Measurements from ENCODE around the gene CBLL1. TPM values are rescaled to one million over a fixed set of nuclear protein-coding genes. Genes with fewer than 3 reads are reported as not detected.
A peak's percentile ranks its signal among the peaks of the same experiment; 100 is the strongest.

CBLL1 gene
- total and polyA plus RNA-seq, 2 experiments from 2014 or later = 31.1 to 67.4 TPM

DNA sequence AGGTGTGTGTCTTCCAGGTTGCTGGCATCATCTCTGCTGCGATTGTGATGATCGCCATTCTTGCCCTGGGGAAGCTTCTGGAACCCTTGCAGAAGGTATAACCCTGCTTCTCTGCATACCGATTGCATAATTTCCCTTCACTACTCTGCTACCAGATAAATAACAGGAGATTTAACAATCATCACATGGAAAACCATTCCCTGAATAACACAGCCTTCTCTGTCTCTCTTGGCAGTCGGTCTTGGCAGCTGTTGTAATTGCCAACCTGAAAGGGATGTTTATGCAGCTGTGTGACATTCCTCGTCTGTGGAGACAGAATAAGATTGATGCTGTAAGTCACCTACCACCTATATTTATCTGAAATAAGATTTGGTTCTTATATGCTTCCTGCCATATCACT lies 49.6 kb upstream of the CBLL1 start (continued):
- TF ChIP-seq, protein P1, sequence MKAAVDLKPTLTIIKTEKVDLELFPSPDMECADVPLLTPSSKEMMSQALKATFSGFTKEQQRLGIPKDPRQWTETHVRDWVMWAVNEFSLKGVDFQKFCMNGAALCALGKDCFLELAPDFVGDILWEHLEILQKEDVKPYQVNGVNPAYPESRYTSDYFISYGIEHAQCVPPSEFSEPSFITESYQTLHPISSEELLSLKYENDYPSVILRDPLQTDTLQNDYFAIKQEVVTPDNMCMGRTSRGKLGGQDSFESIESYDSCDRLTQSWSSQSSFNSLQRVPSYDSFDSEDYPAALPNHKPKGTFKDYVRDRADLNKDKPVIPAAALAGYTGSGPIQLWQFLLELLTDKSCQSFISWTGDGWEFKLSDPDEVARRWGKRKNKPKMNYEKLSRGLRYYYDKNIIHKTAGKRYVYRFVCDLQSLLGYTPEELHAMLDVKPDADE (IDR thresholded peaks at IDR 0.05) = no peak
- no peak for TF ChIP-seq ZNF114 (CRISPR knock-in tag; IDR thresholded peaks at IDR 0.05)
- TF ChIP-seq, protein P2, sequence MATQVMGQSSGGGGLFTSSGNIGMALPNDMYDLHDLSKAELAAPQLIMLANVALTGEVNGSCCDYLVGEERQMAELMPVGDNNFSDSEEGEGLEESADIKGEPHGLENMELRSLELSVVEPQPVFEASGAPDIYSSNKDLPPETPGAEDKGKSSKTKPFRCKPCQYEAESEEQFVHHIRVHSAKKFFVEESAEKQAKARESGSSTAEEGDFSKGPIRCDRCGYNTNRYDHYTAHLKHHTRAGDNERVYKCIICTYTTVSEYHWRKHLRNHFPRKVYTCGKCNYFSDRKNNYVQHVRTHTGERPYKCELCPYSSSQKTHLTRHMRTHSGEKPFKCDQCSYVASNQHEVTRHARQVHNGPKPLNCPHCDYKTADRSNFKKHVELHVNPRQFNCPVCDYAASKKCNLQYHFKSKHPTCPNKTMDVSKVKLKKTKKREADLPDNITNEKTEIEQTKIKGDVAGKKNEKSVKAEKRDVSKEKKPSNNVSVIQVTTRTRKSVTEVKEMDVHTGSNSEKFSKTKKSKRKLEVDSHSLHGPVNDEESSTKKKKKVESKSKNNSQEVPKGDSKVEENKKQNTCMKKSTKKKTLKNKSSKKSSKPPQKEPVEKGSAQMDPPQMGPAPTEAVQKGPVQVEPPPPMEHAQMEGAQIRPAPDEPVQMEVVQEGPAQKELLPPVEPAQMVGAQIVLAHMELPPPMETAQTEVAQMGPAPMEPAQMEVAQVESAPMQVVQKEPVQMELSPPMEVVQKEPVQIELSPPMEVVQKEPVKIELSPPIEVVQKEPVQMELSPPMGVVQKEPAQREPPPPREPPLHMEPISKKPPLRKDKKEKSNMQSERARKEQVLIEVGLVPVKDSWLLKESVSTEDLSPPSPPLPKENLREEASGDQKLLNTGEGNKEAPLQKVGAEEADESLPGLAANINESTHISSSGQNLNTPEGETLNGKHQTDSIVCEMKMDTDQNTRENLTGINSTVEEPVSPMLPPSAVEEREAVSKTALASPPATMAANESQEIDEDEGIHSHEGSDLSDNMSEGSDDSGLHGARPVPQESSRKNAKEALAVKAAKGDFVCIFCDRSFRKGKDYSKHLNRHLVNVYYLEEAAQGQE (IDR thresholded peaks at IDR 0.05; ENCODE audit: unreplicated experiment) = no peak
- TF ChIP-seq JUNB (IDR thresholded peaks at IDR 0.05; ENCODE audit: unreplicated experiment) = no peak
- TF ChIP-seq, protein P3, sequence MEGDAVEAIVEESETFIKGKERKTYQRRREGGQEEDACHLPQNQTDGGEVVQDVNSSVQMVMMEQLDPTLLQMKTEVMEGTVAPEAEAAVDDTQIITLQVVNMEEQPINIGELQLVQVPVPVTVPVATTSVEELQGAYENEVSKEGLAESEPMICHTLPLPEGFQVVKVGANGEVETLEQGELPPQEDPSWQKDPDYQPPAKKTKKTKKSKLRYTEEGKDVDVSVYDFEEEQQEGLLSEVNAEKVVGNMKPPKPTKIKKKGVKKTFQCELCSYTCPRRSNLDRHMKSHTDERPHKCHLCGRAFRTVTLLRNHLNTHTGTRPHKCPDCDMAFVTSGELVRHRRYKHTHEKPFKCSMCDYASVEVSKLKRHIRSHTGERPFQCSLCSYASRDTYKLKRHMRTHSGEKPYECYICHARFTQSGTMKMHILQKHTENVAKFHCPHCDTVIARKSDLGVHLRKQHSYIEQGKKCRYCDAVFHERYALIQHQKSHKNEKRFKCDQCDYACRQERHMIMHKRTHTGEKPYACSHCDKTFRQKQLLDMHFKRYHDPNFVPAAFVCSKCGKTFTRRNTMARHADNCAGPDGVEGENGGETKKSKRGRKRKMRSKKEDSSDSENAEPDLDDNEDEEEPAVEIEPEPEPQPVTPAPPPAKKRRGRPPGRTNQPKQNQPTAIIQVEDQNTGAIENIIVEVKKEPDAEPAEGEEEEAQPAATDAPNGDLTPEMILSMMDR (conservative IDR thresholded peaks at IDR 0.05; ENCODE audit: low read depth in 2 of 2) = no peak

DNA sequence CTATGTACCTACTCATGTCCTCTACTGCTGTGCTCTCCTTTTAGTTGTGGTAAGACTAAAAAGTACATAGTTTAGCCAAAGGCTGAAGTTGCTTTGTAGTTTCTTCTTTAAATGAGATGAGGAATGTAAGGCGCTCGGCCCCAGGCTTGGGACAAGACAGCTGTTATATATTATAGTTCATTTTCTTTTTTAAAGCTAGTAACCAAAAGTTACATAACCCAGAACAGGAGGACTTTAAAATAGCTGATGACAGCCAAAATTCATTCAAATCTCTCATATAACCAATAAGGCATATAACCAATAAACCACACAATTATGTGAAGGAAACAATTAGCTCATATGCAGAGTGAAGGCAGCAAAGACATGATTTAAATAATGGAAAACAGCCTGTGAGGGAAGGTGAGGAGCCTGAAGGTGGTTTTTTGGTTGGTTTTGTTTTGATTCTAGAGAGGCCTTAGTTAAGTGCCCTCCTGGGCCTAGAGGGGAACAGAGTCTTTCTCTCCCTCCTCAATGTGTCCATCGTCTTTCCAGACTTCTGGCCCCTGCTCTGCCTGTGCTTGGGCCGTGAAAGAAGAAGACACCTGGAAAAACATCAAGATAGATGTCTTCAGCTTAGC lies 47.5 kb upstream of the CBLL1 start:
- no peak overlapping the region for H3K27ac ChIP-seq (ENCODE audit: low read depth)
- no peaks in the 10 kb centered on the region for H3K9me2 ChIP-seq (ENCODE audit: insufficient read depth)
- H3K4me2 ChIP-seq = no peak overlapping the region
- H3F3A ChIP-seq (replicated peaks; ENCODE audit: low read depth) = no peaks in the 10 kb centered on the region
- Mint-ChIP-seq H3K27ac (no peak overlapping the region), H3K4me3 (no peak overlapping the region), H3K27me3 (ENCODE audit: insufficient read depth, low read depth, poor library complexity) (peaks cover 8% of the 10 kb centered on the region), H3K36me3 (ENCODE audit: low read depth) (no peaks in the 10 kb centered on the region), H3K9me3 (no peaks in the 10 kb centered on the region), H3K4me1 (peaks cover 37% of the 10 kb centered on the region)
- no peaks in the 10 kb centered on the region for H3K36me3 ChIP-seq (ENCODE audit: insufficient read depth)
- ATAC-seq = no peak
- H2AFZ ChIP-seq = peak overlapping the region; percentile 66
- no peaks in the 10 kb centered on the region for H3K79me2 ChIP-seq (replicated peaks; ENCODE audit: insufficient read depth)
- no peak for DNase-seq (ENCODE audit: low spot score)
- no peak overlapping the region for H3K4me3 ChIP-seq
- H3K4me1 ChIP-seq (ENCODE audit: insufficient read depth) = peaks cover 42% of the 10 kb centered on the region
- no peaks in the 10 kb centered on the region for H3K27me3 ChIP-seq (ENCODE audit: insufficient read depth)
- no peaks in the 10 kb centered on the region for H4K20me1 ChIP-seq (replicated peaks; ENCODE audit: insufficient read depth)
- TF ChIP-seq POLR2AphosphoS5 (IDR thresholded peaks at IDR 0.05; ENCODE audit: low read depth) (no peak), CREB1 (CRISPR knock-in tag; IDR thresholded peaks at IDR 0.05; ENCODE audit: low read depth) (no peak), ZNF114 (CRISPR knock-in tag; IDR thresholded peaks at IDR 0.05) (no peak), STAT1 (IDR thresholded peaks at IDR 0.05; ENCODE audit: unreplicated experiment) (no peak), NANOG (IDR thresholded peaks at IDR 0.05; ENCODE audit: borderline replicate concordance) (no peak), EZH2 (IDR thresholded peaks at IDR 0.05; ENCODE audit: low read depth, unreplicated experiment) (no peak)
- TF ChIP-seq, protein P3 (conservative IDR thresholded peaks at IDR 0.05; ENCODE audit: low read depth in 2 of 2) = no peak
- TF ChIP-seq, protein P2 (IDR thresholded peaks at IDR 0.05; ENCODE audit: unreplicated experiment) = no peak

Data from GM23338 (cell line).